ENCODE results near the gene SLC9A3.

The SLC9A3 gene

GRCh38 chr5:428754-429452 lies 95.3 kb downstream of the SLC9A3 start:
- DNase-seq (ENCODE audit: low read depth), result no peak

- DNase-seq (ENCODE audit: low read depth), result no peak
These were observed 96.0 kb downstream of the SLC9A3 start for GRCh38 chr5:428219-428618.

DNA sequence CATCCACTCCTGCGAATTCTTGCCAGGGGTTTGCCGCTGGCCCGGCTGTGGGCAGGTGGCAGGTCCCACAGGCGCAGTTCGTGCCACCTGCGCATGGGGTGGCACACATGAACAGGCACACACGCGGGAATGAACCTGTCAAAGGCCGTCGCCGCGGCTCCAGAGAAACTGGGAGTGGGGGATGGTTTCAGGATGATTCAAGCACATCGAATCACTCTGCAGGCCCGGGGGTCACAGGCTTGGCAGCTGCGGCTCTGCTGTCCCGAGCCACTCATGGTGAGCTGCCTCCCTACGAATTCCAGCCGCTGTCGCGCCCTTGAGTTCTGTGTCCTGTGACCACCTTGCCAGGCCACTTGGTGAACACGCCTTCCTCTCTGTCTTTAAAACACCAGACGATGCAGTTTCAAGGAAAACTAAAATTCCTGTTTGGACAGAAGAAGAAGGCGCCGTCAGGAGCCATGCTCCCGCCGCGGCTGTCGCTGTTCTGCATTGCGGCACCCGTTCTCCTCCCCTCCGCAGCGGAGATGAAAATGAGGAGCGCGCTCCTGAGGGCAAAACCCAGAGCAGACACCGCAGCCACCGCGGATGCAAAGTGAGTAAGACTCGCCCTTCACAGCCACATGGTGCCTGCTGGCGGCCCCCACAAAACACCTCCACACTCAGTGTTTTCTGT lies 96.7 kb downstream of the SLC9A3 start:
- no peak for DNase-seq (ENCODE audit: low read depth)

GRCh38 chr5:426392-426976 lies 97.8 kb downstream of the SLC9A3 start:
- no peak for DNase-seq (ENCODE audit: low read depth)

- DNase-seq (ENCODE audit: low read depth), result no peak
These were observed 98.5 kb downstream of the SLC9A3 start for GRCh38 chr5:425714-426113.

- DNase-seq (ENCODE audit: low read depth), result no peak
These were observed 99.7 kb downstream of the SLC9A3 start for GRCh38 chr5:424301-425110.

GRCh38 chr5:423626-424261 lies 100.5 kb downstream of the SLC9A3 start:
- no peak for DNase-seq (ENCODE audit: low read depth)

GRCh38 chr5:423233-423565 lies 101.0 kb downstream of the SLC9A3 start:
- no peak for DNase-seq (ENCODE audit: low read depth)

DNA sequence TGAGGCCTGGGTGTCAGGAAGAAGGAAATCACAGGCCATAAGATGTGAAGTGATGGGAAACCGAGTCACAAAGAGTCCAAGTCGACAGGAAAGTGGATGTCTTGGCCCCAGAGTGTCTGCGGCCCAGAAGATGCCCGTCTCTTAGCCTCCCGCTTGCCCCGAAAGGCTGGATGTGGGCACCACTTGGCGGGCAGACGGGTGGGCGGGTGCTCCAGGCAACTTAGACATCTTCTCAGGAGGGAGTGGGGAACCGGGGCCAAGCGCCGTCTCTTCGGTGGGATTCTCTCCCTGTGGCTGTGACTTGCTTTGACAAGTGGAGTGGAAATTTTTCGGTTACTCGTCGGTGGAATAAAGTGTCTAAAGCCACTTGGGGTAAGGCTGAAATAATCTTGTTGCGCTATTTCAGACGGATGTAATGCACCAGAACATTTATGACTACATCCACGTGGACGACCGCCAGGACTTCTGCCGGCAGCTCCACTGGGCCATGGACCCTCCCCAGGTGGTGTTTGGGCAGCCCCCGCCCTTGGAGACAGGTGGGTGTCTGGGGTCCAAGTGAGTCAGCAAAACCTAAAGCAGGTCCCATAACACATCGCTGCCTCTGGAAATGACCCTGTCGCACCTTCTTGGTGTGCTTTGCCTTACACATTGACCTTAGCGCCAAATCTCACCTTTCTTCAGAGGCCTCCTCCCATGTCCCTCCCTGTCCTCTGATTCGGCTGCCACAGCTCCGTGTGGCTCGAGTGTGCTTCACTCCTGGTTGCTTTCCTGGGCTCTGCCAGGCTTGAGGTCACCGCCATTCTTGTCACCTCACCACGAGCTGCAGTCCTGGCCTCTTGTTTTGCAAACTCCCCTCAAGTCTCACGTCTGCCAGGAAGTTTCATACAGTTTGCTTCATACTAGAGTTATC lies 101.7 kb downstream of the SLC9A3 start:
- no peak for DNase-seq (ENCODE audit: low read depth)

- DNase-seq (ENCODE audit: low read depth), result no peak
These were observed 102.3 kb downstream of the SLC9A3 start for GRCh38 chr5:421901-422300.

- DNase-seq (ENCODE audit: low read depth), result no peak
These were observed 102.9 kb downstream of the SLC9A3 start for GRCh38 chr5:421287-421880.

DNA sequence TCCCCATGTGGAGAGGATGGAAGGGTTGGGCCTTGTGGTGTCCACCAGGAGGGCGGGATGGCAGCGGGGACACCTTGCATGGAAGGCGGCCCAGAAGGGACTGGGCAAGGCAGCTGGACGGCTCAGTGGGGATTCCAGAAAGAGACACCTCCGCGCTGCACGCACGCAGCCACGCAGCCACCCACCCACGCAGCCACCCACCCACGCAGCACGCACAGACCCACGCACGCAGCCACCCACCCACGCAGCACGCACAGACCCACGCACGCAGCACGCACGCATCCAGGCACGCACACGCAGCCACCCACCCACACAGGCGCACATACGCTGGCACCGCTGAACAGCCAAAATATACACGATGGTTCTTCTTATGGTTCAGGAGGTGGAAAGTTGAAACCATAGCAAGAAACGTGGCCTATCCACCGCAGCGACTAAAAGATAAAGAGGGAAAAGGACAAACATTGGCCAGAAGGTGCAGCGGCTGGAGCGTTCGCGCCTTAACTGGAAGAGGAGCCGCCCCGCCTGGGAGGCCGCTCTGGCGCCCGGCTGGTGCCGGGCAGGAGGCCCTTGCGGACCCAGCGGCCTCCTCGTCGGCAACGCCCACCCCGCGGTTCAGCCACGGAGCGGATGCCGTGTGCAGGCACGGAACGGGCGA lies 103.5 kb downstream of the SLC9A3 start:
- DNase-seq (ENCODE audit: low read depth), result no peak

Data from CMK (cell line).